Neuronal stem cell (in vitro differentiated cells): ENCODE results near the gene CPLANE1.

Experiments
- DNase-seq: peaks from one replicate; pipeline ENCODE4 v3.0.0-alpha.2; 2013; ENCODE audit warnings: low spot score
- H2AFZ ChIP-seq: one replicate; pipeline ENCODE4 v1.6.1; 2013; ENCODE audit warnings: mild to moderate bottlenecking, low read length, inconsistent platforms
- H2AK5ac ChIP-seq: 2 replicates; pipeline ENCODE4 v1.6.1; 2013; ENCODE audit warnings: low read depth, mild to moderate bottlenecking, inconsistent platforms, low read length, moderate library complexity, mixed read lengths
- H2BK120ac ChIP-seq: 2 replicates; pipeline ENCODE4 v1.6.1; 2013; ENCODE audit warnings: low read depth, mild to moderate bottlenecking, inconsistent platforms, low read length, moderate library complexity, mixed read lengths
- H2BK12ac ChIP-seq: one replicate; pipeline ENCODE4 v1.6.1; 2013; ENCODE audit warnings: low read length, inconsistent platforms
- H2BK15ac ChIP-seq: 2 replicates; pipeline ENCODE4 v1.6.1; 2013; ENCODE audit warnings: mild to moderate bottlenecking, low read length, inconsistent platforms, mixed read lengths
- H2BK5ac ChIP-seq: one replicate; pipeline ENCODE4 v1.6.1; 2013; ENCODE audit warnings: inconsistent platforms, mild to moderate bottlenecking, low read length, moderate library complexity
- H3K14ac ChIP-seq: one replicate; pipeline ENCODE4 v1.6.1; 2013; ENCODE audit warnings: low read length, inconsistent platforms
- H3K18ac ChIP-seq: 2 replicates; pipeline ENCODE4 v1.6.1; 2013; ENCODE audit warnings: low read length, inconsistent platforms
- H3K23ac ChIP-seq: 2 replicates; pipeline ENCODE4 v1.6.1; 2013; ENCODE audit warnings: low read depth, mild to moderate bottlenecking, mixed read lengths, low read length, inconsistent platforms; ENCODE audit not compliant: poor library complexity
- H3K27ac ChIP-seq: replicated peaks from 3 replicates; pipeline ENCODE4 v1.5.1; 2013; ENCODE audit warnings: low read length, inconsistent platforms
- H3K27me3 ChIP-seq, 3 experiments: 2 replicates each; pipeline ENCODE4 v1.6.1; 2013; ENCODE audit warnings: low read length in 3 of 3, mild to moderate bottlenecking in 2 of 3, inconsistent platforms in 1 of 3, low read depth in 1 of 3, mixed read lengths in 1 of 3, moderate library complexity in 1 of 3; ENCODE audit not compliant: control insufficient read depth in 3 of 3, insufficient read depth in 3 of 3
- H3K36me3 ChIP-seq, 2 donors: replicated peaks in 1 of 2; 2 replicates each; pipeline ENCODE4 v1.6.1; 2013; ENCODE audit warnings: low read length in 2 of 2; ENCODE audit not compliant: control insufficient read depth in 2 of 2, insufficient read depth in 2 of 2
- H3K4ac ChIP-seq: 2 replicates; pipeline ENCODE4 v1.6.1; 2013; ENCODE audit warnings: inconsistent platforms, mild to moderate bottlenecking, low read length, moderate library complexity
- H3K4me1 ChIP-seq, 2 donors: 1 replicate in 1 of 2; 2 replicates in 1 of 2; pipeline ENCODE4 v1.6.1; 2013; ENCODE audit warnings: low read length in 2 of 2, low read depth in 1 of 2; ENCODE audit not compliant: control insufficient read depth in 2 of 2, insufficient read depth in 1 of 2
- H3K4me2 ChIP-seq: one replicate; pipeline ENCODE4 v1.6.1; 2013; ENCODE audit warnings: mild to moderate bottlenecking, low read length, inconsistent platforms; ENCODE audit not compliant: insufficient read depth, poor library complexity, severe bottlenecking
- H3K4me3 ChIP-seq, 2 donors: 2 replicates each; pipeline ENCODE4 v1.5.1; 2013; ENCODE audit warnings: low read length in 2 of 2, mild to moderate bottlenecking in 2 of 2, inconsistent platforms in 1 of 2, moderate library complexity in 1 of 2
- H3K79me1 ChIP-seq: one replicate; pipeline ENCODE4 v1.6.1; 2013; ENCODE audit warnings: low read depth, mild to moderate bottlenecking, inconsistent platforms, low read length, moderate library complexity
- H3K9ac ChIP-seq: one replicate; pipeline ENCODE4 v1.6.1; 2013; ENCODE audit warnings: mild to moderate bottlenecking, low read depth, low read length, inconsistent platforms; ENCODE audit not compliant: poor library complexity
- H3K9me3 ChIP-seq, 2 donors: replicated peaks in 1 of 2; 2 replicates each; pipeline versions ENCODE3 to v1.6.1; 2013; ENCODE audit warnings: low read length in 2 of 2, mild to moderate bottlenecking in 2 of 2, inconsistent platforms in 1 of 2, low read depth in 1 of 2, mixed read lengths in 1 of 2, moderate library complexity in 1 of 2; ENCODE audit not compliant: control insufficient read depth in 2 of 2, insufficient read depth in 1 of 2
- H4K8ac ChIP-seq: one replicate; pipeline ENCODE4 v1.6.1; 2013; ENCODE audit warnings: low read depth, mild to moderate bottlenecking, inconsistent platforms, low read length, moderate library complexity
- H4K91ac ChIP-seq: one replicate; pipeline ENCODE4 v1.6.1; 2013; ENCODE audit warnings: low read length, low read depth, mild to moderate bottlenecking, inconsistent platforms; ENCODE audit not compliant: poor library complexity
- WGBS, 2 donors: extraction: QIAGEN DNeasy Blood & Tissue Kit; methylation state at CpG; one replicate each; pipeline ENCODE4 v1.1.7; 2013; ENCODE audit warnings: missing lambda C conversion rate in 2 of 2, mixed read lengths in 1 of 2; ENCODE audit not compliant: insufficient read length in 2 of 2, insufficient replicate concordance in 1 of 2; ENCODE audit errors: extremely low coverage in 2 of 2; 5-methylcytosine and 5-hydroxymethylcytosine counted together

CPLANE1 gene

DNA sequence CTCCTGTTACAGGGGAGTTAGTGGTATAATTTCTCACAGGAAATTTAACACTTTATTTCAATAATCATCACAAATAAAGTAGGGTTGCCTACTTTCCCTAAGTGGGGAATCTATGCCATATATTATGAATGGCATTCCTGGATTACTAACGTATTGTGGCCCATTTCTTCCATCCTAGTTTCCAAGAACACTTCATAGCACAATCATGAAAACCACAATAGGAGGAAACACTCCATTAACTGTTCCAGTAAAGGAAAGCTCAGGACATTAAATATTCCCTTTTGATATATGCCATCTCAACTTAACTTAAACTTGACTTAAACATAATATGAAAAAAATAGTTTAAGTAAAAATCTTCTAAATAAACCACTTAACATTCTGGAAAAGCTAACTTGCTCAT lies 2.1 kb downstream of the CPLANE1 start:
- Histone ChIP-seq H3K9me3 (no peaks in the 10 kb centered on the region), H3K27me3 (no peaks in the 10 kb centered on the region), H2AFZ (no peak overlapping the region), H3K4me3 (no peak overlapping the region), H3K9ac (no peak overlapping the region), H3K14ac (no peak overlapping the region), H3K4me2 (no peak overlapping the region), H3K4ac (no peak overlapping the region), H3K18ac (no peak overlapping the region), H3K4me1 (peaks cover 2 to 4% of the 10 kb centered on the region in 2 donors), H2BK12ac (no peak overlapping the region), H3K23ac (no peak overlapping the region), H2BK5ac (no peak overlapping the region), H2AK5ac (no peak overlapping the region), H2BK120ac (no peak overlapping the region), H3K79me1 (peaks cover 2% of the 10 kb centered on the region), H4K8ac (no peak overlapping the region), H3K27ac (no peak overlapping the region), H3K36me3 (peaks cover 0 to 28% of the 10 kb centered on the region in 2 donors), H4K91ac (no peak overlapping the region), H2BK15ac (no peak overlapping the region)
- DNase-seq, result no peak
- no CpG with 5 or more reads among the region's 1 CpG for WGBS, 2 donors

DNA sequence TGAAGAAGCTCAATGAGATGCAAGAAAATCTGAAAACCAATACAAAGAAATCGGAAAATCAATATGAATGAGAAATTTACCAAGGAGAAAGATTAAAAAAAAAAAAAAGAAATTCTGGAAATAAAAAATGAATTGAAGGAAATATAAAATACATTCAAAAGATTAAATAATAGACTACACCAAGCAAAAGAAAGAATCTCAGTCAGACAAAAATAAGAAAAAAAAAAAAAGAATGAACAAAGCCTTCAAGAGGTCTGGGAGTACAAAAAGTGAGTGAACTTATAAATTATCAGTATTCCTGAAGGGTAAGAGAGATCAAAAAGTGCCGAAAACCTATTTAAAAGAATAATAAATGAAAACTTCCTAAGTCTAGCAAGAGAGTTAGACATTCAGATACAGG lies 14.9 kb downstream of the CPLANE1 start:
- H2BK5ac ChIP-seq, result no peak overlapping the region
- H3K79me1 ChIP-seq, result peaks cover 4% of the 10 kb centered on the region
- H2BK15ac ChIP-seq, result no peak overlapping the region
- H3K4me3 ChIP-seq, result no peak overlapping the region
- H3K9ac ChIP-seq, result no peak overlapping the region
- H3K4me2 ChIP-seq, result no peak overlapping the region
- H3K14ac ChIP-seq, result no peak overlapping the region
- peaks cover 1 to 18% of the 10 kb centered on the region in 2 donors for H3K9me3 ChIP-seq
- no peak overlapping the region for H3K18ac ChIP-seq
- H3K27ac ChIP-seq, result no peak overlapping the region
- no peak overlapping the region for H2AK5ac ChIP-seq
- H3K23ac ChIP-seq, result no peak overlapping the region
- DNase-seq, result no peak
- H2AFZ ChIP-seq, result no peak overlapping the region
- no peak overlapping the region for H2BK120ac ChIP-seq
- H4K91ac ChIP-seq, result no peak overlapping the region
- no peak overlapping the region for H4K8ac ChIP-seq
- no peaks in the 10 kb centered on the region for H3K27me3 ChIP-seq
- no peak overlapping the region for H2BK12ac ChIP-seq
- H3K4ac ChIP-seq, result no peak overlapping the region
- no CpG with 5 or more reads among the region's 2 CpGs for WGBS, 2 donors
- no peaks in the 10 kb centered on the region for H3K4me1 ChIP-seq
- H3K36me3 ChIP-seq, result peaks cover 6 to 74% of the 10 kb centered on the region in 2 donors

DNA sequence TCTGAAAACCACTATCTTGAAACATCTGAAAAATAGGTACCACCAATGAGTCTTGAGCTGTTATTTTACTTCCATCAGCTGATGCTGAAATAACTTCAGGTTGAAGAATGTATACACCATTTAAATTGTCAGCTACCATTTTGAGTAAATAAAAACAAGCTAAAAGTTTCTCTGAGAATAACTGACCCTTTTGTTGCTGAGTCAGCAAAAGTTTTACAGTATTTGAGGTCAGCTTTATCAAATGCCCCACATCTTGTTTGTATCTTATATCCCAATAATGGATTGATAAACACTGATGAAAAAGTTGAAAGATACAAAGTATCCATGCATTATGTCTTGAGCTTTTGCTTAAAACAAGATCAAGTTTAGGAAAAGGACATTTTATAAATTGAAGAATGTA lies 22.8 kb downstream of the CPLANE1 start:
- no peaks in the 10 kb centered on the region for H3K4me1 ChIP-seq
- no peaks in the 10 kb centered on the region for H3K9me3 ChIP-seq
- no peak overlapping the region for H3K4me3 ChIP-seq
- H2BK15ac ChIP-seq, result no peak overlapping the region
- H3K18ac ChIP-seq, result no peak overlapping the region
- no peak overlapping the region for H3K4ac ChIP-seq
- H3K9ac ChIP-seq, result no peak overlapping the region
- no peak overlapping the region for H2AFZ ChIP-seq
- no peak overlapping the region for H2BK12ac ChIP-seq
- H3K27ac ChIP-seq, result no peak overlapping the region
- DNase-seq, result no peak
- no peak overlapping the region for H2BK120ac ChIP-seq
- H3K4me2 ChIP-seq, result no peak overlapping the region
- H3K27me3 ChIP-seq, result no peaks in the 10 kb centered on the region
- H4K8ac ChIP-seq, result no peak overlapping the region
- no peak overlapping the region for H4K91ac ChIP-seq
- no peak overlapping the region for H3K23ac ChIP-seq
- no peak overlapping the region for H2AK5ac ChIP-seq
- no peak overlapping the region for H3K14ac ChIP-seq
- H3K36me3 ChIP-seq, result peaks cover 0 to 67% of the 10 kb centered on the region in 2 donors
- no peaks in the 10 kb centered on the region for H3K79me1 ChIP-seq
- H2BK5ac ChIP-seq, result no peak overlapping the region

DNA sequence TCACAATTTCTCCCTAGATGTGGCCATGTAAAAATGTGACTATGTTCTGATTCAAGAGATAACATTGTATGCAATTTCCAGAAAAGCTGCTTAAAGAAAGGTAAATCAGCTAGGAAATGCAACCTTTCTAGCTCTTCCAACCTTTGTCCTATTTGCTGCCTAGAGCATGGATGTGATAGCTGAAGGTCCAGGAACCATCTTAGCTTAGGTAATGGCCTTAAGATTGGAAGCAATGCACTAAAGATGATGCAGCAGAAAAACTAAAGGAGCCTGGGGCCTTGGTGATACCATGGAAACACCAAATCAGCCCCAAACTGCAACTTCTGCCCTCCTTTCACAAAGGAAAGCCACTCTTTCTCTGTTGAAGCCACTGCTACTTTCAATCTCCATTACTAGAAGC lies 27.0 kb downstream of the CPLANE1 start:
- Histone ChIP-seq H3K4me1 (no peaks in the 10 kb centered on the region), H2BK12ac (no peak overlapping the region), H3K23ac (no peak overlapping the region), H3K27me3 (no peaks in the 10 kb centered on the region), H3K36me3 (peaks cover 2 to 75% of the 10 kb centered on the region in 2 donors), H3K4ac (no peak overlapping the region), H3K9ac (no peak overlapping the region), H2AFZ (no peak overlapping the region), H4K8ac (no peak overlapping the region), H3K18ac (no peak overlapping the region), H2BK120ac (no peak overlapping the region), H3K4me3 (no peak overlapping the region), H3K27ac (no peak overlapping the region), H4K91ac (no peak overlapping the region), H3K79me1 (no peaks in the 10 kb centered on the region), H3K14ac (no peak overlapping the region), H3K4me2 (no peak overlapping the region), H3K9me3 (no peaks in the 10 kb centered on the region), H2AK5ac (no peak overlapping the region), H2BK15ac (no peak overlapping the region), H2BK5ac (no peak overlapping the region)
- DNase-seq, result no peak
